Fibroblast of skin of scalp (primary cell): ENCODE results near the gene SERHL2.
"Not testable (repeated sequence)": the region's sequence is repeated elsewhere in the genome, so short reads cannot be mapped to it uniquely, and the experiment has no call there.

Source experiments
- DNase-seq: peaks from one replicate; pipeline ENCODE4 v3.0.0-alpha.2; 2013

The SERHL2 gene

DNA sequence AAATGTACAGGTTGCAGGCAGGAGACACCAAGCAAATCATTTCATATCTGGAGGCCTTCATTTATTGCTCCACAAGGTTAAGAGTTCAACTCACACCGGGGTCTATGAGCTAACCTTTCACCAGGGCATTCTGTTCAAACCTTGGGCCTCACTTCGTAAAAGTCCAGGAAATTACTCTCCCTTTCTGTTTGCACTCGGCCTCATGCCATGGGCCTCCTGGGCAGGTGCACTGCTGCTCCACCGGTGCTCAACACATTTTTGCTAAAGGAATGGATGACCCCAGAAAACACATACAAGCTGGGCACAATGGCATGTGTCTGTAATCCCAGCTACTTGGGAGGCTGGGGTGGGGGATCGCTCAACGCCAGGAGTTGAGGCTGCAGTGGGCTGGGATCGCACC lies 17.6 kb upstream of the SERHL2 start:
- DNase-seq = no peak

GRCh38 chr22:42536634-42537033 lies 17.1 kb upstream of the SERHL2 start:
- DNase-seq = not testable (repeated sequence)

- not testable (repeated sequence) for DNase-seq
Observed at GRCh38 chr22:42537199-42537831, 16.4 kb upstream of the SERHL2 start.

DNA sequence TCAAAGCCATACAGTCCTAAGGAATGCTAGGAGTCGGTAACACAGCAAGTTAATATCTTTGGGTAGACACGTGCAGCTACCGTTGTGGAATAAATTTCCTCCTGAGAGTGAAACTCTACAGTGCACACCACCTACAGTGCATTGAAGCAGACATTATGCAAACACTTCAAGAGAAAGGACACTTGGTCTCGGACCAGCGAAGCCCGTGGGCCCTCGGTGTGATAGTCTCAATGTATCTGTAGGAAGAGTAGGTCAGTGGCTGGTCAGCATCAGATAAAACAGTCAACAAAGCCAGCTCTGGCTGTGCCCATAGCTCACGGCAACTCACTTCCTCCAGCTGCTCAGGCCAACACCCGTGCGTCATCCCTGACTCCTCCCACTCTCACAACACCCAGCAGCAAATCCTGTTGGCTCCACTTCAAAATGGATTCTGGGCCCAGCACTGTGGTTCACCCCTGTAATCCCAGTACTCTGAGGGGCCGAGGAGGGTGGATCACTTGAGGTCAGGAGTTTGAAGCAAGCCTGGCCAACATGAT lies 14.5 kb upstream of the SERHL2 start:
- not testable (repeated sequence) for DNase-seq

DNA sequence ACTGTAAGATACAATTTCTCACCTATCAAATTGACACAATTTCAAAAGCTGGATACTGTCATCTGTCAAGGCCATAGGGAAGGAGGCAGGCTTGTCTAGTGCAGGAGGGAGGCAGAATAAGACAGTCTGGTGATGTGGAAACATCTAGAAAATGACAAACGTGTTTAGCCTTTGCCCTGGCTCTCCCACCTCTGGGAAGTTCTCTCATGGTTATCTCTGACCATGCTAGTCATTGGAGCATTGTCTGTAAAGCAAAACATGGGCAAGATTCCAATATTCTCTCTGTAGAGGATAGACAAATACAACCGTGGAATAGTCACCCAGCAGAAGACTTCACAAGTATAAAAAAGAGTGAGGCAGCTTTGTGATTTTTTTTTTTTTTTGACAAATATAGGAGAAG lies 9.1 kb upstream of the SERHL2 start:
- no peak for DNase-seq

- no peak for DNase-seq
Observed at GRCh38 chr22:42547562-42547961, 6.2 kb upstream of the SERHL2 start.

- not testable (repeated sequence) for DNase-seq
Observed at GRCh38 chr22:42548126-42548525, 5.6 kb upstream of the SERHL2 start.

- DNase-seq = no peak
Observed at GRCh38 chr22:42548597-42549330, 5.0 kb upstream of the SERHL2 start.

- no peak for DNase-seq
Observed at GRCh38 chr22:42549331-42550060, 4.3 kb upstream of the SERHL2 start.

DNA sequence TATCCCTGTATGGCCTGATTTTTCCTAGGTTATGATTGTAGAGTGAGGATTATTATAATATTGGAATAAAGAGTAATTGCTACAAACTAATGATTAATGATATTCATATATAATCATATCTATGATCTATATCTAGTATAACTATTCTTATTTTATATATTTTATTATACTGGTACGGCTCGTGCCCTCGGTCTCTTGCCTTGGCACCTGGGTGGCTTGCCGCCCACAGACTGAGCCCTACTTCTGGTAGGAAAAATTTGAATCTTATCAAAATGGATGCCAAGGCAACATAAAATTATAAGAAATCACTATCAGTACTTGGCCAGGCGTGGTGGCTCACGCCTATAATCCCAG lies 1.5 kb upstream of the SERHL2 start:
- DNase-seq = not testable (repeated sequence)

- DNase-seq = no peak
Observed at GRCh38 chr22:42560381-42560780, 6.6 kb downstream of the SERHL2 start.

DNA sequence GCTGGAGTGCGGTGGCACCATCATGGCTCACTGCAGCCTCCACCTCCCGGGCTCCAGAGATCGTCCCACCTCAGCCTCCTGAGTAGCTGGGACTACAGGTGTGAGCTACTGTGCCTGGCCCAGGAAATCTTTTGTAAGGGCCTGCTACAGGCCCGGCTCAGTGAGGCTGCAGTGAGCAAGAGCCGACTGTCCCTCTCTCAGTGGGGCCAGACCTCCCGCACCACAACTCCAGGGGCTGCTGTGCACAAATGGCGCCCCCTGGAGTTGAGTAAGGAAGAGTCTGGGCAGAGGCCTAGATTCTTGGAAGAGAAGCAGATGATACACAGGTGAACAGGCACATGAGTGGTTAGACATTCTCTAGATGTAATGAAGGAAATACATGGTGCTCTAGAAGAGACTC lies 7.0 kb downstream of the SERHL2 start:
- DNase-seq = peak; percentile 27

- no peak for DNase-seq
Observed at GRCh38 chr22:42561856-42562255, 8.1 kb downstream of the SERHL2 start.

- DNase-seq = no peak
Observed at GRCh38 chr22:42562279-42562678, 8.5 kb downstream of the SERHL2 start.

GRCh38 chr22:42562684-42563083 lies 8.9 kb downstream of the SERHL2 start:
- DNase-seq = no peak

DNA sequence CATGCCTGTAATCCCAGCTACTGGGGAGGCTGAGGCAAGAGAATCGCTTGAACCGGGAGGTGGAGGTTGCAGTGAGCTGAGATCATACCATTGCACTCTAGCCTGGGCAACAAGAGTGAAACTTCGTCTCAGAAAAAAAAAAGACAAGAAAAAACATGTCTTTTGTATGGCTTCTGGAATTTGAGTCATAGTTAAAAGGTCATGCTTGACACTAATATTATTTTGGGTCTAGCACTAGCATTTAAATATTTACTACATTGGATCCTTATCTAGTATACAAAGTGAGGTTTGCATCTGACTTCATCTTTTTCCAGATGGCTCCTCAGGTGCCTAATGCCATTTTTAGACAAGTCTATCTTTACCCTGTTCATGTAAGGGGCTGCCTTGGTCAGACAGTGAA lies 10.2 kb downstream of the SERHL2 start:
- DNase-seq = not testable (repeated sequence)

DNA sequence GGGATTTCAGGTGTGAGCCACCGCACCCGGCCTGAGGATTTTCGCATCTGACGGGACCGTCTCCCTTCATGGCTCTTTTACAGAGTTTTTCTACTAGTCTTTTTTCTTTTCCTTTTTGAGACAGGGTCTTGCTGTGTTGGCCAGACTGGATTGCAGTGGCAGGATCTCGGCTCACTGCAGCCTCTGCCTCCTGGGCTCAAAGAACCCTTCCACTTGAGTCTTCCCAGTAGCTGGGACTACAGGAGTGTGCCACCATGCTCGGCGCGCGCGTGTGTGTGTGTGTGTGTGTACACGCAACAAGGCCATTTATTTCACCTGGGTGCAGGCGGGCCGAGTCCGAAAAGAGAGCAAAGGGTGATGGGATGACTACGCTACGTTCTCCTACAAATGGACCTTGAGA lies 10.9 kb downstream of the SERHL2 start:
- DNase-seq = no peak

DNA sequence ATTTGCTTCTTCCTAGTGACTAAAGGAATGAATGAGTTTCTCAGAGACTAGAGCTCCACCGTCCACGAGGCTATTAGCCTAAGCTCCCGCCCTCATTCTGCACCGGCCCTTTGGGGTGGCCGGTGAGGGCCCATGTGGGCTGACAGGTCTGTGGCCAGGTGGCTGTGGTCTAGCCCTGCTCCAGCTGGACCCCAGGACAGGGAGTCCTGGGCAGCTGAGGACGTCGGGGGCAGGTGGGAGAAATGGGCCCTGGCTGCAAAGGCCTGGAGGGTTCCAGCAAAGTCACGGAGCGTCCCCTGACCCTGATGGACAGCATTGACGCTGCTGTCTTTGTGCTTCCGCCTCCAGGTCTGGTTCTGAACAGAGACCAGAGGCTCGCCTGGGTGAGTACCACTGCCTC lies 12.2 kb downstream of the SERHL2 start:
- no peak for DNase-seq

GRCh38 chr22:42567950-42568349 lies 14.2 kb downstream of the SERHL2 start:
- not testable (repeated sequence) for DNase-seq

DNA sequence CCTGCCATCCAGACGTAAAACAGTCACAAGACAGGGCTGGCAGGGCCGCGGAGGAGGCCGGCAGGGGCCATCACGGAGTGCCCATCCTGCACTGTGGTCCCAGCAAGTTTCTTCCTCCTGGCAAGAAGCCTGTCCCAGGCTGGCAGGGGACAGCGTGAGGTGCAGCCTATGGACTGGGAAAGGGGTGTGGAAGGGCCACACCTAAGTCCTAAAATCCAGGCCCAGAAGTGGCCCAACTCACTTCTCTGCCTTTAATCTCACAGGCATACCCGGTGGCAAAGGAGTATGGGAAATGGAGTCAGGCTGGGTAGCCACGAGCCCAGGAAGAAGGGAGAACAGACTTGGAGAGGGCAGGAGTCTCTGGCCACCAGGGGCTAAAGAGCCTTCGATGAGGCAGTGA lies 16.8 kb downstream of the SERHL2 start:
- DNase-seq = not testable (repeated sequence)

- not testable (repeated sequence) for DNase-seq
Observed at GRCh38 chr22:42571068-42571467, 17.3 kb downstream of the SERHL2 start.

- DNase-seq = not testable (repeated sequence)
Observed at GRCh38 chr22:42574046-42574445, 20.3 kb downstream of the SERHL2 start.

GRCh38 chr22:42574468-42574867 lies 20.7 kb downstream of the SERHL2 start:
- DNase-seq = not testable (repeated sequence)
